Measurements from ENCODE around the gene FOXP1.

- TF ChIP-seq ZNF234 (CRISPR knock-in tag; conservative IDR thresholded peaks at IDR 0.05): no peak
- TF ChIP-seq FOSL2 (CRISPR knock-in tag; IDR thresholded peaks at IDR 0.05): no peak
- no peak for TF ChIP-seq CTCF (CRISPR knock-in tag; IDR thresholded peaks at IDR 0.05)
- TF ChIP-seq TCF7 (IDR thresholded peaks at IDR 0.05; ENCODE audit: low read depth): no peak
- TF ChIP-seq SALL1 (CRISPR knock-in tag; IDR thresholded peaks at IDR 0.05): no peak
- no peak for TF ChIP-seq ARHGAP35 (CRISPR knock-in tag; IDR thresholded peaks at IDR 0.05; ENCODE audit: borderline replicate concordance)
- no peak for TF ChIP-seq RFX5 (IDR thresholded peaks at IDR 0.05; ENCODE audit: low read depth, low read length)
- TF ChIP-seq ZNF780A (CRISPR knock-in tag; IDR thresholded peaks at IDR 0.05): no peak
- TF ChIP-seq ZNF660 (CRISPR knock-in tag; IDR thresholded peaks at IDR 0.05; ENCODE audit: borderline replicate concordance, low read depth): no peak
- no peak for TF ChIP-seq PRDM15 (CRISPR knock-in tag; IDR thresholded peaks at IDR 0.05)
- TF ChIP-seq ELK4 (CRISPR knock-in tag; IDR thresholded peaks at IDR 0.05; ENCODE audit: borderline replicate concordance): no peak
Observed at GRCh38 chr3:71117572-71118247, 465.8 kb downstream of the FOXP1 start.
